ENCODE measurements around the gene H6PD.

GRCh38 chr1:9312168-9312720 lies 77.7 kb downstream of the H6PD start:
- TF ChIP-seq CTCF (IDR thresholded peaks at IDR 0.05; ENCODE audit: insufficient read depth, low read length, poor library complexity, severe bottlenecking) (no peak), EZH2phosphoT487 (conservative IDR thresholded peaks at IDR 0.05; ENCODE audit: low read length) (no peak)
